Globus pallidus (tissue), 1 donor: Measurements from ENCODE around the gene METTL27.
"Not testable (repeated sequence)": the region's sequence is repeated elsewhere in the genome, so short reads cannot be mapped to it uniquely, and the experiment has no call there.

Source experiments
- DNase-seq: peaks from one replicate; pipeline ENCODE4 v3.0.0-alpha.2; 2015; ENCODE audit warnings: low spot score

The METTL27 gene

GRCh38 chr7:73838642-73839041, 3.7 kb downstream of the METTL27 start:
- DNase-seq, result no peak

- DNase-seq, result not testable (repeated sequence)
These were observed 5.1 kb downstream of the METTL27 start for GRCh38 chr7:73837167-73837566.

GRCh38 chr7:73834626-73835191, 7.6 kb downstream of the METTL27 start:
- DNase-seq, result no peak

GRCh38 chr7:73833251-73833919, 8.9 kb downstream of the METTL27 start:
- no peak for DNase-seq

- DNase-seq, result no peak
These were observed 9.5 kb downstream of the METTL27 start for GRCh38 chr7:73832806-73833205.

GRCh38 chr7:73831834-73832651, 10.3 kb downstream of the METTL27 start:
- DNase-seq, result no peak

- no peak for DNase-seq
These were observed 10.8 kb downstream of the METTL27 start for GRCh38 chr7:73831584-73831833.

GRCh38 chr7:73830681-73831583, 11.4 kb downstream of the METTL27 start, which contains the start of gene CLDN4:
Gene CLDN4, plus strand, starts transcription at chr7:73830996. Its CDS starts 206 bp downstream, at chr7:73831202.
- DNase-seq, result no peak

GRCh38 chr7:73829921-73830680, 12.2 kb downstream of the METTL27 start:
- DNase-seq, result no peak

GRCh38 chr7:73829505-73829904, 12.8 kb downstream of the METTL27 start:
- DNase-seq, result no peak

- no peak for DNase-seq
These were observed 13.3 kb downstream of the METTL27 start for GRCh38 chr7:73828972-73829371.

- no peak for DNase-seq
These were observed 14.1 kb downstream of the METTL27 start for GRCh38 chr7:73828107-73828803.

- DNase-seq, result no peak
These were observed 14.7 kb downstream of the METTL27 start for GRCh38 chr7:73827567-73828106.

- DNase-seq, result no peak
These were observed 17.3 kb downstream of the METTL27 start for GRCh38 chr7:73824986-73825385.

- DNase-seq, result no peak
These were observed 18.3 kb downstream of the METTL27 start for GRCh38 chr7:73823873-73824592.

- no peak for DNase-seq
These were observed 19.1 kb downstream of the METTL27 start for GRCh38 chr7:73823257-73823656.

GRCh38 chr7:73822319-73823173, 19.8 kb downstream of the METTL27 start:
- no peak for DNase-seq

GRCh38 chr7:73821597-73822285, 20.6 kb downstream of the METTL27 start:
- DNase-seq, result not testable (repeated sequence)
